ENCODE measurements around the gene MS4A6E.
"Not testable (repeated sequence)": the region's sequence is repeated elsewhere in the genome, so short reads cannot be mapped to it uniquely, and the experiment has no call there.

The MS4A6E gene

DNA sequence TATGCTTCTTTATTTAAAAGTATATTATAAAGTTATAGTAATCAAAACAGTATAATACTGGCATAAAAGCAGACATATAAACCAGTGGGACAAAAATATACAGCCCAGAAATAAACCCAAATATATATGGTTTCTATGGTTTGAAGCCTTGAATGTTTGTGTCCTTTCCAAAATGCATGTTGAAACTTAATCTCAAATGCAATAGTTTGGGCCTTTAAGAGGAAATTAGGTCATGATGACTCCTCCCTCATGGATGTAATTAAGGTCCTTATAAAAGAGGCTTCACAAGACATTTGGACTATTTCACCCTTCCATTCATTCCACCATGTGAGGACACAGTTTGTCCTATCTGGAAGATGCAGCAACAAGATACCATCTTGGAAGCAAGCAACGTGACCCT is at the start of gene MS4A6E:
TSS of gene MS4A6E (plus strand) at position 301 of the 400 bp plus-strand sequence. CDS start 7,641 bp downstream, outside the sequence.
- no peak for DNase-seq

- DNase-seq, result no peak
Measured at GRCh38 chr11:60280412-60280811, 46.6 kb upstream of the MS4A6E start, which contains the start of gene MS4A4A. TSS of gene MS4A4A (plus strand) at chr11:60280666. CDS start at chr11:60280676, 10 bp downstream.

- DNase-seq, result no peak
Measured at GRCh38 chr11:60281485-60281884, 45.6 kb upstream of the MS4A6E start.

DNA sequence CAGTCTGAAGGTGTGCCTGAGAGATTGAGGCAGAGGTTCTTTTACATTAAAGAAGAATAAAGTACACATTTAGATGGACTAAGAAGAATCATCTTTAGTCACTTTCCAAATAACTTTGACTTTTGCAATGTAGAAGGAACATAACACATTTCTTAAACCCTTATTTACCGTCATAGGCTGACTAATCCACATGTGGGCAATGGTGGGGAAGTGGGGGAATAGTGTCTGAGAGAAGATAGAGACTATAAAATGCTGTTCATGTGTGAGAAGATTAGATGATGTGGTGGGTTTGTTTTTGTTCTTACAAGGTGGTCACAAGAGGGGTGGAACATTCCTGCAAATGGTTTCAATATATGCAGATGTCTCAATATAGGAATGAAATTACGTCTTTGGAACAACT is 44.8 kb upstream of the MS4A6E start:
- DNase-seq, result no peak

- not testable (repeated sequence) for DNase-seq
Measured at GRCh38 chr11:60285411-60286126, 41.5 kb upstream of the MS4A6E start.

GRCh38 chr11:60288531-60288930 is 38.5 kb upstream of the MS4A6E start:
- DNase-seq, result no peak

- no peak for DNase-seq
Measured at GRCh38 chr11:60292145-60292544, 34.9 kb upstream of the MS4A6E start.

- DNase-seq, result no peak
Measured at GRCh38 chr11:60301178-60301577, 25.9 kb upstream of the MS4A6E start.

DNA sequence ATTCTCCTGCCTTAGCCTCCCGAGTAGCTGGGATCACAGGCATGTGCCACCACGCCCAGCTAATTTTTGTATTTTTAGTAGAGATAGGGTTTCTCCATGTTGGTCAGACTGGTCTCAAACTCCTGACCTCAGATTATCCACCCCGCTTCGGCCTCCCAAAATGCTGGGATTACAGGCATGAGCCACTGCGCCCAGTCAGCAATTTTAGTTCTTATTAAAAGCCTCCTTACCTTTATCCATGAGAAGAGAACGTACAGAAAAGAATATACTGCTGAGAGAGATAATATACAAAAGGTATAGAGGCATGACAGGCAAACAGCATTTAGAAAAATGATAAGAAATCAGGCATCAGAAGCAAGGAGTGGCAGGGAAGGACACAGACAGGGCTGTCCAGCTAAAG is 25.2 kb upstream of the MS4A6E start:
- not testable (repeated sequence) for DNase-seq

GRCh38 chr11:60303661-60304060 is 23.4 kb upstream of the MS4A6E start:
- DNase-seq, result no peak

- DNase-seq, result no peak
Measured at GRCh38 chr11:60305906-60306619, 21.0 kb upstream of the MS4A6E start.

GRCh38 chr11:60307507-60308195 is 19.4 kb upstream of the MS4A6E start:
- DNase-seq, result no peak

GRCh38 chr11:60310407-60310998 is 16.6 kb upstream of the MS4A6E start:
- DNase-seq, result no peak

- DNase-seq, result no peak
Measured at GRCh38 chr11:60314635-60315321, 12.3 kb upstream of the MS4A6E start.

GRCh38 chr11:60315871-60316270 is 11.2 kb upstream of the MS4A6E start:
- DNase-seq, result no peak

GRCh38 chr11:60316317-60316716 is 10.7 kb upstream of the MS4A6E start:
- no peak for DNase-seq

GRCh38 chr11:60318726-60319125 is 8.3 kb upstream of the MS4A6E start:
- DNase-seq, result no peak

DNA sequence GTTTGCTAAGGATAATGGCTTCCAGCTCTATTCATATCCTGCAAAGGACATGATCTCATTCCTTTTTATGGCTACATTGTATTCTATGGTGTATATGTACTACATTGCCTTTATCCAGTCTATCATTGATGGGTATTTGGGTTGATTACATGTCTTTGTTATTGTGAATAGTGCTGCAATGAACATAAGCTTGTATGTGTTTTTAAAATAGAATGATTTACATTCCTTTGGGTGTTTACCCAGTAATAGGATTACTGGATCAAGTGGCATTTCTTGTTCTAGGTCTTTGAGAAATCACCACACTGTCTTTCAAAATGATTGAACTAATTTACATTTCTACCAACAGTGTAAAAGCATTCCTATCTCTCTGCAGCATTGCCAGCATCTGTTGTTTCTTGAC is 6.0 kb upstream of the MS4A6E start:
- DNase-seq, result no peak

DNA sequence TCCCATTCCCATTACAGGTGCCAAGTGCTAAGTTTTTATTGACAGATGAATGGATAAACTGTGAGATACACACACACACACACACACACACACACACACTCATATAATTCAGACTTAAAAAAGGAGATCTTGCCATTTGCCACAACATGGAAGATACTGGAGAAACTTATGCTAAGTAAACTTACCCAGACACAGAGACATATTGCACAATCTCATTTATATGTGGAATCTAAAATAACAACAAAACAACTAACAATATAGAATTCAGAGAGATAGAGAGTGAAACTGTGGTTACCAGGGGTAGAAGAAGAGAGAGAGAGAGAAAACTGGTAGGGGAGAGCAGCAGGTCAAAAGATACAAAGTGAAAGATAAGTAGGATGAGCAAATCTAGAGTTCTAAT is 1.4 kb downstream of the MS4A6E start:
- DNase-seq, result no peak

DNA sequence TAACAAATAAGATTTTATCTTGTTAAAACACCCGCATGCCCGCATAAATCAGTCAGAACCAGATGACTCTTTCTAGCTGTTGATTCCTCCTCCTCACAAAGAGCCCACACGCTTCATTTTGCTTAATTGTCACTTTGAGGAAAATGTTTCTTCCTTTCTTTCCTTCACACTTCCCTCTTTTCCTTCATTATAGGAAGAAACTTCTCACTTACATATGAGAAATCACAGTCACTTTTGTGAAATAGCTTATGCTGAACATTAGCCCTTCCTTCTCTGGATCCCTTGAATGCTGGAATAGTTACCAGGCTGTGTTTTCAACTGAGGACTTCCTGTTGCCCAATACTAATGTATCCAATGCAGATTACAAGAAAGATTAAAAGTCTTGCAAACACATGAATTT is 5.8 kb downstream of the MS4A6E start:
- DNase-seq, result no peak

DNA sequence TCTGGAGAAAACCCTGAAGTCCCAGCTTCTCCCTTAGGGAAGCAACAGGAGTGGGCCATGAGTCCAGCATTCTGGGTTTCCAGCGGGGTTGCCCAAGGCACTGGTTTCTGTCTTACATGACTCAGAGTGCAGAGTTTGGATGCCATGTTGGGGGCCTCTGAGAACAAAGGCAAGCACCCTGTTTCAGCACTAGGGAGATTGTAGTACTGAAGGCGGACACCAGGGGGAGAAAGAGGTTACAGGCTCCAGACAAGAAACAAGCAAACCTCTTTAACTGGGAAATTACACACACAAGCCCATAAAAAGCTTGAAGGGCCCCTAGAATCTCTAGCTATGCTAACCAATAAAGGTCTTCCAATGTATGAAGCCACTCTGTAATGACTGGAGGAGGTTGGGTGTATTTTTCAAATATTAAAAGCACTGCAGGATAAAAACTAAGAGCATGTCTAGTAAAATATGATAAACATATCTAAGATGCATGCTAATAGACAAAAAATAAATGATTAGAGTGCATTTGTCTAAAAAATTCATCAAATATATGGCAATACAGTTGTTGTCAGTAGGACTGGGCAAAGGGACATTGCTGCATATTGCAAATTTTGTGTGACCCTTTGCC is 7.1 kb downstream of the MS4A6E start:
- peak; percentile 31 for DNase-seq

DNA sequence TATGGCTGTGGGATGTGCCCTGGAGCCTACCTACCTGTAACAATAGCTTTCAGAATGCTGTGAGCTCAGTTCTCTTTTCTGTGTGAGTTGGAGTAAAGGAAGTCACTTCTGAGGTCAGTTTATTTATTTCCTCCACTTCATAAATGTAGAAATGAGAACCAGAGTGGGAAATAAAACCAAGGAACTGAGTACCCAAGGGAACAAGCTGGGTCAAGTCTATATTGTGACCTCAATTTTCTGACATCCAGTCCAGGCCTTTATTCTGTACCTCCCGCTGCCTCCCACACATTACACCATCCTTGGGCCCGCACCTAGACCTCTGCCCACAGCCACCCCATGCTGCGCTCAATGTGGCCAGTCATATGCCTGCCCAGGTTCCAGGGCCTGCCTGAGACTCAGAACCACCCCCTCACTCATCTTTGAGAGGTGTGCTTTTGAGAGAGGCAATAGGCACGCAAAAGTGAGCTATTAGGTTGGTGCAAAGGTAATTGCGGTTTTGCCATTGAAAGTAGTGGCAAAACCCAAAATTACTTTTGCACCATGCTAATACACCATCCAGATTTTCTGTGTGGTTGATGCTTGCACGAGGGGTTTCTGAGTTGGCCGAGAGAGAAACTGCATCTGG is 9.8 kb downstream of the MS4A6E start:
- DNase-seq, result no peak
